Measurements from ENCODE around the gene KYNU.
"Not testable (repeated sequence)": the region's sequence is repeated elsewhere in the genome, so short reads cannot be mapped to it uniquely, and the experiment has no call there.

Gene KYNU

GRCh38 chr2:142942690-142943089 lies 65.2 kb downstream of the KYNU start:
- TF ChIP-seq CTCF (IDR thresholded peaks at IDR 0.05; ENCODE audit: low read length, missing control alignments): no peak
- DNase-seq (ENCODE audit: low read depth): no peak
- no peak overlapping the region for H3K4me3 ChIP-seq (replicated peaks; ENCODE audit: low read depth, low read length)

GRCh38 chr2:142944264-142944663 lies 66.8 kb downstream of the KYNU start:
- DNase-seq (ENCODE audit: low read depth): no peak
- no peak for TF ChIP-seq CTCF (IDR thresholded peaks at IDR 0.05; ENCODE audit: low read length, missing control alignments)
- H3K4me3 ChIP-seq (replicated peaks; ENCODE audit: low read depth, low read length): no peak overlapping the region

- no peak for TF ChIP-seq CTCF (IDR thresholded peaks at IDR 0.05; ENCODE audit: low read length, missing control alignments)
- no peak for DNase-seq (ENCODE audit: low read depth)
- H3K4me3 ChIP-seq (replicated peaks; ENCODE audit: low read depth, low read length): no peak overlapping the region
Observed at GRCh38 chr2:142944721-142945120, 67.3 kb downstream of the KYNU start.

GRCh38 chr2:142946941-142947340 lies 69.5 kb downstream of the KYNU start:
- TF ChIP-seq CTCF (IDR thresholded peaks at IDR 0.05; ENCODE audit: low read length, missing control alignments): no peak
- H3K4me3 ChIP-seq (replicated peaks; ENCODE audit: low read depth, low read length): no peak overlapping the region
- DNase-seq (ENCODE audit: low read depth): no peak

GRCh38 chr2:142948723-142949122 lies 71.3 kb downstream of the KYNU start:
- DNase-seq (ENCODE audit: low read depth); H3K4me3 ChIP-seq (replicated peaks; ENCODE audit: low read depth, low read length): not testable (repeated sequence)

GRCh38 chr2:142950323-142950722 lies 72.9 kb downstream of the KYNU start:
- not testable (repeated sequence) for DNase-seq (ENCODE audit: low read depth); H3K4me3 ChIP-seq (replicated peaks; ENCODE audit: low read depth, low read length)

- no peak for DNase-seq (ENCODE audit: low read depth)
- no peak overlapping the region for H3K4me3 ChIP-seq (replicated peaks; ENCODE audit: low read depth, low read length)
- no peak for TF ChIP-seq CTCF (IDR thresholded peaks at IDR 0.05; ENCODE audit: low read length, missing control alignments)
Observed at GRCh38 chr2:142951190-142952007, 73.9 kb downstream of the KYNU start.

GRCh38 chr2:142952018-142952417 lies 74.6 kb downstream of the KYNU start:
- no peak for DNase-seq (ENCODE audit: low read depth)
- no peak overlapping the region for H3K4me3 ChIP-seq (replicated peaks; ENCODE audit: low read depth, low read length)
- TF ChIP-seq CTCF (IDR thresholded peaks at IDR 0.05; ENCODE audit: low read length, missing control alignments): no peak

Data from fibroblast of pulmonary artery (primary cell).